Lower leg skin (tissue), 4 donors: Measurements from ENCODE around the gene MPRIP. TPM values are rescaled to one million over a fixed set of nuclear protein-coding genes. Genes with fewer than 3 reads are reported as not detected.

Source experiments
- DNase-seq, 2 donors: peaks; one replicate each; pipeline ENCODE4 v3.0.0-alpha.2; 2019; ENCODE audit warnings: low spot score in 2 of 2
- H3K4me3 ChIP-seq: fragments of 200-600 bp; sonication (generic); 2 replicates; pipeline ENCODE4 v1.5.1; 2017; ENCODE audit warnings: mild to moderate bottlenecking, low read depth; ENCODE audit not compliant: poor library complexity, severe bottlenecking
- POLR2A ChIP-seq, 2 donors: fragments of 450-650 bp; IDR thresholded peaks; one replicate each; pipeline ENCODE4 v1.6.1; 2016 to 2017; ENCODE audit warnings: antibody characterized with exemption in 2 of 2, mild to moderate bottlenecking in 1 of 2, moderate library complexity in 1 of 2
- WGBS, 2 donors: methylation state at CpG; one replicate each; pipeline ENCODE4 v1.1.5; 2018; 5-methylcytosine and 5-hydroxymethylcytosine counted together
- intact Hi-C: fragments of 100-400 bp; cut with DNase I; formaldehyde crosslinking; loops from one replicate; pipeline ENCODE4 v1.15.0; 2023; ENCODE audit warnings: low total_unique reads
- total RNA-seq, 4 donors: library from RNA; depleted of rRNA; stranded (reverse); fragments of >200 nt; gene quantifications; one replicate each; pipeline ENCODE4 v1.1.0, GENCODE V29; 2016
- TF ChIP-seq, protein P1 (sequence below), 3 donors: fragments of 450-650 bp; IDR thresholded peaks; one replicate each; pipeline ENCODE4 v1.5.1; 2016; ENCODE audit warnings: antibody characterized with exemption in 3 of 3, mild to moderate bottlenecking in 3 of 3, moderate library complexity in 2 of 3

The MPRIP gene
- total RNA-seq, 4 donors from 2014 or later = 128 to 217 (median 141) TPM

GRCh38 chr17:17063546-17064122, 21.4 kb downstream of the MPRIP start:
- WGBS, 2 donors = 63 to 69% methylated on average over 12 of the region's 12 CpGs
- H3K4me3 ChIP-seq = no peak overlapping the region
- DNase-seq = peak; percentile 47 to 91
- TF ChIP-seq, protein P1, sequence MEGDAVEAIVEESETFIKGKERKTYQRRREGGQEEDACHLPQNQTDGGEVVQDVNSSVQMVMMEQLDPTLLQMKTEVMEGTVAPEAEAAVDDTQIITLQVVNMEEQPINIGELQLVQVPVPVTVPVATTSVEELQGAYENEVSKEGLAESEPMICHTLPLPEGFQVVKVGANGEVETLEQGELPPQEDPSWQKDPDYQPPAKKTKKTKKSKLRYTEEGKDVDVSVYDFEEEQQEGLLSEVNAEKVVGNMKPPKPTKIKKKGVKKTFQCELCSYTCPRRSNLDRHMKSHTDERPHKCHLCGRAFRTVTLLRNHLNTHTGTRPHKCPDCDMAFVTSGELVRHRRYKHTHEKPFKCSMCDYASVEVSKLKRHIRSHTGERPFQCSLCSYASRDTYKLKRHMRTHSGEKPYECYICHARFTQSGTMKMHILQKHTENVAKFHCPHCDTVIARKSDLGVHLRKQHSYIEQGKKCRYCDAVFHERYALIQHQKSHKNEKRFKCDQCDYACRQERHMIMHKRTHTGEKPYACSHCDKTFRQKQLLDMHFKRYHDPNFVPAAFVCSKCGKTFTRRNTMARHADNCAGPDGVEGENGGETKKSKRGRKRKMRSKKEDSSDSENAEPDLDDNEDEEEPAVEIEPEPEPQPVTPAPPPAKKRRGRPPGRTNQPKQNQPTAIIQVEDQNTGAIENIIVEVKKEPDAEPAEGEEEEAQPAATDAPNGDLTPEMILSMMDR (IDR thresholded peaks at IDR 0.05) = no peak
- TF ChIP-seq POLR2A (IDR thresholded peaks at IDR 0.05) = no peak
- intact Hi-C loops = no loop called here

- TF ChIP-seq, protein P1 (IDR thresholded peaks at IDR 0.05) = no peak
- no peak for TF ChIP-seq POLR2A (IDR thresholded peaks at IDR 0.05)
- WGBS, 2 donors = 93% methylated on average over 7 of the region's 7 CpGs
- peak in 1 of 2 donors; percentile 40 for DNase-seq
- intact Hi-C loops = no loop called here
- no peak overlapping the region for H3K4me3 ChIP-seq
Measured at GRCh38 chr17:17064322-17064721, 22.1 kb downstream of the MPRIP start.

GRCh38 chr17:17066021-17066420, 23.8 kb downstream of the MPRIP start:
- DNase-seq = no peak
- no peak for TF ChIP-seq POLR2A (IDR thresholded peaks at IDR 0.05)
- TF ChIP-seq, protein P1 (IDR thresholded peaks at IDR 0.05) = no peak
- H3K4me3 ChIP-seq = no peak overlapping the region
- WGBS, 2 donors = 85 to 96% methylated on average over 2 of the region's 2 CpGs
- intact Hi-C loops = no loop called here

DNA sequence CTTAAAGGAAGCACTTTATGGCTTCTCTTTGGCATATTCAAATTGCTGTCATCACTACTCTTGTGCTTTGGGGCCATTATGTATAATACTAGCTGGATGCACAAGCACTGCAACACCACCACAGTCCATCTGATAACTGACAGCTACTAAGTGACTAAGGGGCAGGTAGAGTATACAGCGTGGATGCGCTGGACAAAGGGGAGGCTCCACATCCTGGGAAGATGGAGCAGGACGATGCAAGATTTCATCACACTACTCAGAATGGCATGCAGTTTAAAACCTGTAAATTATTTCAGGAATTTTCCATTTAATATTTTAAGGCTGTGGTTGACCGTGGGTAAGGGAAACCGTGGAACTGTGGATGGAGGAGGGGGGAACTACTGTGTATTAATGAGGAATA, 25.0 kb downstream of the MPRIP start:
- DNase-seq = peak in 1 of 2 donors; percentile 42

DNA sequence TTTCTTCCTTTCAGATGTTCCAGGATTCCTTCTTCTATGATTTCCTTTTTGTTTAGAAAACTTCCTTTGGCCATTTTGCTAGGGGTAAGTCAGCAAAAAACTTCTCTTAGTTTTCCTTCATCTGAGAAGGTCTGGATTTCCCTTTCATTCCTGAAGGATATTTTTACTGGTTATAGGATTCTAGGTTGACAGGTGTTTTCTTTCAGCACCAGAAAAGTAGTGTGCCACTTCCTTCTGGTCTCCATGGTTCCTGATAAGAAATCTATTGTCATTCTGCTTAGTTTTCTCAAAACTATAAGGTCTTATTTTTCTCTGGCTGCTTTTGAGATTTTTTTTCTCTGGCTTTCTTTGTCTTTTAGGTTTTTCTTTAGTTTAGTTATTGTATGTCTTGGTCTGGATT, 27.6 kb downstream of the MPRIP start:
- no peak for DNase-seq
- TF ChIP-seq POLR2A (IDR thresholded peaks at IDR 0.05) = no peak
- intact Hi-C loops = no loop called here
- no peak overlapping the region for H3K4me3 ChIP-seq

More for the DNA sequence above, 25.0 kb downstream of the MPRIP start:
- TF ChIP-seq, protein P1 (IDR thresholded peaks at IDR 0.05) = no peak
- no peak for TF ChIP-seq POLR2A (IDR thresholded peaks at IDR 0.05)
- intact Hi-C loops = no loop called here
- 79 to 82% methylated on average over 5 of the region's 5 CpGs for WGBS, 2 donors
- no peak overlapping the region for H3K4me3 ChIP-seq

DNA sequence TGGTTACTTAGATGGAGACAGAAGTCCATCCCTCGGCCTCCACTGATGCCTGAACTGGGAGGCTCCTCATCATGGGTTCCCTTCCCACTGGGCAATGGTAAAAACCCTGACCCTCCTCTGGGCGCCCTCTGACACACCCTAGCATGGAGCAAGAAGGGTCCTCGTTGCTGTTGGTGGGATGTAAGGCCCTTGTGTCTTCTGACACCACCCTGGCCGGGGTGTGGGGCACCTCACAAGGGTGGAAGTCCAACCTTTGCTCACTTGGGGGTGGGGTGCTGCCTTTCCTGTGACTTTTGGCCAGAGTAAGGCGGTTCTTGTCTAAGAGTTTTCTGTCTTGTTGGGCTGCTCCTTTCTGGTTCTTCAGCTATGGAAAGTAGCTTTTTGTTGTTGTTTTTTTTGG, 28.7 kb downstream of the MPRIP start:
- H3K4me3 ChIP-seq = no peak overlapping the region
- 70 to 71% methylated on average over 5 of the region's 5 CpGs for WGBS, 2 donors
- no peak for TF ChIP-seq POLR2A (IDR thresholded peaks at IDR 0.05)
- TF ChIP-seq, protein P1 (IDR thresholded peaks at IDR 0.05) = no peak
- DNase-seq = peak in 1 of 2 donors; percentile 58
- intact Hi-C loops = no loop called here
